C1 segment of cervical spinal cord (tissue), 14 donors: Measurements from ENCODE around the gene SH3RF1.

Experiments used
- DNase-seq, 14 donors: peaks; one replicate each; lab custom pipeline; 2025; lab: John Stamatoyannopoulos, UW

Gene SH3RF1

DNA sequence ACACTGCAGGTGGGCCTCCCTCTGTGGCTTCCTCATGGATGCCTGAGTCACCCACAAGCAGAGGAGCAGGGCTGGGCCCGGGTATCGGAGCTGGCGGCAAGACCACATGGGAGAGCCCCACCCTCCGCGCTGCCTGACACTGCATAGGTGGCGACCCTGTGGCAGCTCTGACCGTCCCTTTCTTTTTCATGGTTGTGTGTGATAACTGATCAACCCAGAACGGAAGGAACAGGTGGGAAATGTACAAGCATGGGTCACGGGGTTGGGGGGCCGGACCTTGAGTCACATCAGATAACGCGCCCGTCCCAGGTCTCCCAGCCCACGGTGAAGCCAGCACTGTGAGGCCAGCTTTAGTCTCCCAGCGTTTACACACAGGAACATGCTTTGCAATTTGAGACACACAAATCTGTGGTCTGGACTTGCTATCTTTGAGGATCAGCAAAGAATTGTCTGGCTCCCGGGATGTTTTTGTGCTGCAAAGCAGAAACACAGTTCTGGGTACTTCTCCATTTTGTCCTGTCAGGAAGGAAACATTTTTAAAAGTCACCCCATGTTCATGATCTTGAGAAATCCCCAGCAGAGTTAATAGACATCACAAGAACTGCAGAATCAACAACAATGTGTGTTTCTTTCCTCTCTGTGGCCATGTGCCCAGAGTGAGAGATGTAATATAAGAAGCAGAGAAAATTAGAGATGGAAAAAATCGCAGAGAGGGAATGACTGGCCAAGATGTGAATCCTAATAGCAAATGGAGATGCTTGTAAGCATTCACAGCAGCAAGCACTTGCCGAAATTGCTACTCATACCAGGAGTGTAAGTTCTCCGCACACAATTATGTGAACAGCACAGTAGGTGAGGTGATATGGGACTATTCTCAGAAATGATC, 190.6 kb downstream of the SH3RF1 start:
- peak in 5 of 14 donors; percentile 13 to 41 (median 18) for DNase-seq

DNA sequence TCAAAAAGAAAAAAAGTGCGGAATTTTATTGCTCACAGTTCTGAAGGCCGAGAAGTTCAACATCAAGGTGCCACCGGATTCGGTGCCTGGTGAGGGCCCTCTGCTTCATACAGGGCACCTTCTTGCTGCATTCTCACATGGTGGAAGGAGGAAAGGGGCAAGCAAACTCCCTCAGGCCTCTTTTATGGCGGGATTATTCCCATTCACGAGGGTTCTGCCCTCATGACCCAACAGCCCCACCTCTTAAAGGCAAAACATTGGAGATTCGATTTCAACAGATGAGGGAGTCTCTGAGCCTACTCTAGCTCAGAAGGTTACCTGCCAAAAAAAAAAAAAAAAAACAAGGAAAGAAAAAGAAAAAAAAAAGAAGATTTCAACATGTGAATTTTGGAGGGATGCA, 196.6 kb downstream of the SH3RF1 start:
- no peak for DNase-seq

DNA sequence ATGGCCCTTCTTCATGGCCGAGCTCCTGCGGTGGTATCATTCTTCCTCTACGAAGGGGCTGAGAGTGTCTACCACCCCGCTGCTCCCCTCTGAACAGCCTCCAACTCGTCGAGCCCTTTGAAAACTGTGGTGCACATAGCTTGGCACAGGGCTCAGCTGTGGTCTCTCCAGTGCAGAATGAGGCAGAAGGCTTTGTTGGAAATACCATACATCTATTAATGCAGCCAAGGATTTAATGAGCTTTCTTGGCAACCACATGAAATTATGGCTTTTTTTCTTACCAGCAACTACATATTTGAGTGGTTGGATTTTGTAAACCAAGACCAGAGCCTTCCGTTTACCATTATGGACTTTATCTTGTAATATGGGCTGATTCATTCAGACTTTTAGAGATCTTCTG, 199.0 kb downstream of the SH3RF1 start:
- DNase-seq = no peak

DNA sequence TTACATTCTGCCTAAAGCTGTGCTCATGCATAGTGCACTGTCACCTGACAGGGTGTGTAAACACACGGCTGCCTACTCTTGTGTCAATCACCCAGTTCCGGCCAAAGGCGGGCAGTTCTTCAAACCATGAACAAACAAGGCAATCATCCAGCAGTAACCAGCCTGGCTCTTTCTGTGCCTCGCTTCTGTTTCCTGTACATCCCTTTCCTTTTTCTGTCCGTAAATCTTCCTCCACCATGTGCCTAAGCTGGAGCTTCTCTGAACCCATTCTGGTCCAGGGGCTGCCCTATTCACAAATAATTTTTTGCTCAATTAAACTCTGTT, 199.9 kb downstream of the SH3RF1 start:
- DNase-seq = no peak

DNA sequence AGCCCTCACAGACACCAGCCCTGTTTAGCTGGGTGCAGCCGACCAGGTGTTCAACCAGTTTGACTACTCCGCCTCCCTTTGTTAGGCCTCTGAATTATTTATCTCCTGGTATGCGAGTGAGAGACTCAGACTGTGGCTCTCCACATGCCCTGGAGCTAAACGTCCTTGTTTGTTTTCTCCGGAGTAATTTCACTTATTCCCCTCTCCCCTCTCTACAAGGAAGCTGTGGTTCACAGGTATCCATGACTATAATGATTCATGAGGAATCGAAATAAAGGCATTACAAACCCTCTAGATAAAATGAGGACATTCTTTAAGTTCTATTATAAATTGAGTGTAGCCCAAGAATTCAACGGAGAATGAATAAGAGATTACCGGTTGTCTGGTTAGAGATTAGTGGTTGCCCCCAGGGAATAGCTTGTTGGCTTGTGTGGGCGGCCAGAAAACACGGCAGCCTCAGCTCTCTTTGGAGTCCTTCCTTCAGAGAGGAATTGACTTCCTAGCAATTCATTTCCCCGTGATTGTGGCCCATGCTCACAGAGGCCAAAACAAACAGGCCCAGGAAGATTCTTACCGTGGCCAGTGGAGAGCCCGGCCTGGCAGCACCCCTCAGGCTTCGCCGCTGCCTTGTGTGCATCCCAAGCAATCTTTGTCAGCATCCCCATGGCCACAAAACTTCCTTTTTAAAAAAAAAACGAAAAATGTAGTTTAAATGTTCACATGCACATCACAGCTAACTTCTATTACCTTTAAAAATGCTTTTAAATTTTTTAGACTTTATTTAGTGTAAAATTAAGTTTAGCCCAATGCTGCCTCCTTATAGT, 200.5 kb downstream of the SH3RF1 start:
- DNase-seq = no peak

- DNase-seq = no peak
Observed at GRCh38 chr4:169068423-169068822, 202.3 kb downstream of the SH3RF1 start.

DNA sequence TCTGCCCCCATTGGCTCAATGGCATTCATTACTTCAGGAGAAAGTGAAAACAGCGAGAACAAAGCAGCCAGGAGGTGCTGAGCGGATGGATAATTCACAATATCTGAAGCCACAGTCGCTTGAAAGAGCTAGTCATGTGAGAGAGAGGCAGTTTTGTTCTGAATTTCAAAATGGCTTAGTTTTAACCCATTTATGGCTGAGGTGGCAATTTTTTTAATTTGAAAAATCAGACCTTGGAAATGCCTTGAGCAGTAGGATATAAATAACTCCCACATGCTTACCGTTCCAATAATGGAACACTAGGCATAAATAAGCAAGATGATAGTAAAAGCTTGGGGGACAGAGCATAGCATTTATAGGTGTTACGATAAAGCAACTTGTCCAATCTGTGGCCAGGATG, 203.8 kb downstream of the SH3RF1 start:
- no peak for DNase-seq

DNA sequence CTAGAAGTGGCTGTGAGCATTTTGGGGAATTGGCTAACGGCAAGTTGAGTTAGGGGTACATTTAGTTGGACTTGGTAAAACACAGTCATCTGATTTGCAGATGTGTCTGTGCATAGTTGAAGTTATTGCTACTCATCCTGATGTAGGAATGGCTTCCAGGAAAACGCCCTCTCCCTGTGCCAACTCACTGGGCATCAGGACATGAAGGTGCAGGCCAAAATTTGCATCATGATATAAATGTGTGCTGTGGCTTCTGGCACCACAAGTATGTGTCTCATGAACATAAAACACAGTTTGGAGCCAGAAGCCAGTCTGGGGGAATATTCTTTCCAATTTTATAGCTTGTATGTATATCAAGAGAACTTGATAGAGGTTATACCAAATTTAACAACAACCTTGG, 206.5 kb downstream of the SH3RF1 start:
- DNase-seq = no peak

- DNase-seq = no peak
Observed at GRCh38 chr4:169063441-169063840, 207.3 kb downstream of the SH3RF1 start.

- DNase-seq = no peak
Observed at GRCh38 chr4:169062897-169063244, 207.9 kb downstream of the SH3RF1 start.

DNA sequence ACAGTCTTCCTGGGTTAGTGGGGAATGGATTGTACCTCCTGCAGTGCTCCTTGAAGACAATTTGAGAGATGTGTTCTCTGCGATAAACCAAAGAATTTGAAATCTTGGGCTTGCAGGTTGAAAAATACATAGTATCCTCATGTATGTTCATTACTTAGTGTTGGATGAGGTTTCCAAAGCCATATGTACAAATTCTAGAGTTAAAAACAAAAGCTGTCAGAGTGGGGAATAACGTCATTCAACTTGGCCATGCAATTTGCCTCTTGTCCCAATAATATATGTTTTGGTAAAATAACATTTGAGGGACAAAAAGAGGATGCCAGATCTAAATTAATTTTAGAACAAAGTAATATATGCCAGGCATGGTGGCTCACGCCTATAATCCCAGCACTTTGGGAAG, 209.4 kb downstream of the SH3RF1 start:
- DNase-seq = no peak

DNA sequence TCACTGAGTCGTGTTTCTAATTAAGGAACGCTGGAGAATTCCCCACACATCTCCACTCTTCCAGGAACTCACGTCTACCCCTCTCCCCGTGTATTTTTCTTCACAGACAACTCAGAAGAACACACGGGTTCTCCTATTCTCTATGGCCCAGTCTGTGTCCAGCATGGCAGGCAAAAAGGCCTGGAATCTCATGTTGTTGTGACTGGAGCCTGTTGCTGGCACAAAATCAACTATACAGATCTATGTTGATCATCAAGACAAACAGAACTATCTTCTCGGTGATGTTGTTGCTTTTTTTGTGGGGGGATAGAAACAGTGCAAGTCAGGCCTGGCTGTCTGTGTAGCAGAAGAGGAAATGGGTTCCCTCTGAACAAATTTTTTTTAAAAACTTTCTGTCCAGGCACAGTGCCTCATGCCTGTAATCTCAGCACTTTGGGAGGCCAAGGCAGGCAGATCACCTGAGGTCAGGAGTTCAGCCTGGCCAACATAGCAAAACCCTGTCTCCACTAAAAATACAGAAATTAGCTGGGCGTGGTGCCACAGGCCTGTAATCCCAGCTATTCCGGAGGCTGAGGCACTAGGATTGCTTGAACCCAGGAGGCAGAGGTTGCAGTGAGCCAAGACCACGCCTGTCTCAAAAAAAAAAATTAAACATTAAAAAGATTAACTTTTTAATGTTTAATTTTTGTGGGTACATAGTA, 210.2 kb downstream of the SH3RF1 start:
- no peak for DNase-seq

- DNase-seq = no peak
Observed at GRCh38 chr4:169059306-169060211, 211.2 kb downstream of the SH3RF1 start.

DNA sequence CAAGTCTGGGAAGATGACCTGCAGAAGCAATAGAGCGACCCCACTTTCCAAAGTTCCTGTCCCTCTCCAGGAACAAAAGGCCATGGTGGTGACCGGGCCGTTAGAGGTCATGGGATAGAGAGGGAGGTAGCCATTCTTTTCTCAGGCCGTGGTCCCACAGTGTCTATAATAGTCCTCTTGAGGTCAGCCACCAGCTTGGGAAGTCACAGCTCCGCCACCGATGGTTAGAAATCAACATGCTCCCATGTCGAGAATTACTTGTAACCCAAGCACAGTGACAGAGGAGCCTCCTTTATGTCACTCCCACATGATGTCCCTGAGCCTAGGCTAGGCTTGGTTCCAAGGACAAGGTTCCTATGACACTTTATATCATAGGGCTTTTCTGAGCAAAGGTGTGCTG, 212.4 kb downstream of the SH3RF1 start:
- no peak for DNase-seq

- DNase-seq = no peak
Observed at GRCh38 chr4:169054879-169055278, 215.9 kb downstream of the SH3RF1 start.

- no peak for DNase-seq
Observed at GRCh38 chr4:169052594-169052945, 218.2 kb downstream of the SH3RF1 start.

- DNase-seq = no peak
Observed at GRCh38 chr4:169051761-169052593, 218.8 kb downstream of the SH3RF1 start.

GRCh38 chr4:169050881-169051760, 219.6 kb downstream of the SH3RF1 start:
- DNase-seq = no peak

DNA sequence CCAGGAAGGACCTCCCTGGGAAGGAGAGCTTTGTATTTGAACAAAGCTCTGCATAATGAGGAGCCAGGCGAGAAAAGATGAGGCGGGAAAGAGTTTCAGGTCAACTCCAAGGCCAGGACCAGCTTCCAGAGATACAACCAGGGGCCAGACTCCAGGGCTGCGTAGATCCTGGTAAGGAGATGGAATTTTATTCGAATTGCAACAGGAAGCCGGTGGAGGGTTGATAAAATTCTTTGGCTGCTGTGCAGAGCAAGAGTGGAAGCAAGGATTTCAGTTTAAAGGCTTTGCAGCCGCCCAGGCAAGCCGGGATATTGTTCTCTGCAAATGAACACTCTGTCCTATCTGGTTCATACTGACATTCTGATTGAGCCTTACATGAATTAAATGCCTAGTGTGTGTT, 220.5 kb downstream of the SH3RF1 start:
- no peak for DNase-seq
